ENCODE results near the gene DGUOK.
A peak's percentile ranks its signal among the peaks of the same experiment; 100 is the strongest.
"Not testable (repeated sequence)": the region's sequence is repeated elsewhere in the genome, so short reads cannot be mapped to it uniquely, and the experiment has no call there.

The DGUOK gene

GRCh38 chr2:73901143-73901542 is 25.5 kb upstream of the DGUOK start:
- TF ChIP-seq, protein P1, sequence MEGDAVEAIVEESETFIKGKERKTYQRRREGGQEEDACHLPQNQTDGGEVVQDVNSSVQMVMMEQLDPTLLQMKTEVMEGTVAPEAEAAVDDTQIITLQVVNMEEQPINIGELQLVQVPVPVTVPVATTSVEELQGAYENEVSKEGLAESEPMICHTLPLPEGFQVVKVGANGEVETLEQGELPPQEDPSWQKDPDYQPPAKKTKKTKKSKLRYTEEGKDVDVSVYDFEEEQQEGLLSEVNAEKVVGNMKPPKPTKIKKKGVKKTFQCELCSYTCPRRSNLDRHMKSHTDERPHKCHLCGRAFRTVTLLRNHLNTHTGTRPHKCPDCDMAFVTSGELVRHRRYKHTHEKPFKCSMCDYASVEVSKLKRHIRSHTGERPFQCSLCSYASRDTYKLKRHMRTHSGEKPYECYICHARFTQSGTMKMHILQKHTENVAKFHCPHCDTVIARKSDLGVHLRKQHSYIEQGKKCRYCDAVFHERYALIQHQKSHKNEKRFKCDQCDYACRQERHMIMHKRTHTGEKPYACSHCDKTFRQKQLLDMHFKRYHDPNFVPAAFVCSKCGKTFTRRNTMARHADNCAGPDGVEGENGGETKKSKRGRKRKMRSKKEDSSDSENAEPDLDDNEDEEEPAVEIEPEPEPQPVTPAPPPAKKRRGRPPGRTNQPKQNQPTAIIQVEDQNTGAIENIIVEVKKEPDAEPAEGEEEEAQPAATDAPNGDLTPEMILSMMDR (IDR thresholded peaks at IDR 0.05; ENCODE audit: extremely low read depth, insufficient read depth, missing control alignments) = no peak
- DNase-seq (ENCODE audit: low spot score) = no peak
- in situ Hi-C loops (cut with MboI; ENCODE audit: low pct_unique_long_range_greater_than_20kb, low sequenced_read_pairs, unreplicated experiment) = no loop called here

- in situ Hi-C loops (cut with MboI; ENCODE audit: low pct_unique_long_range_greater_than_20kb, low sequenced_read_pairs, unreplicated experiment) = no loop called here
- DNase-seq (ENCODE audit: low spot score) = no peak
- TF ChIP-seq, protein P1 (IDR thresholded peaks at IDR 0.05; ENCODE audit: extremely low read depth, insufficient read depth, missing control alignments) = no peak
These were observed 24.4 kb upstream of the DGUOK start for GRCh38 chr2:73902284-73902683.

DNA sequence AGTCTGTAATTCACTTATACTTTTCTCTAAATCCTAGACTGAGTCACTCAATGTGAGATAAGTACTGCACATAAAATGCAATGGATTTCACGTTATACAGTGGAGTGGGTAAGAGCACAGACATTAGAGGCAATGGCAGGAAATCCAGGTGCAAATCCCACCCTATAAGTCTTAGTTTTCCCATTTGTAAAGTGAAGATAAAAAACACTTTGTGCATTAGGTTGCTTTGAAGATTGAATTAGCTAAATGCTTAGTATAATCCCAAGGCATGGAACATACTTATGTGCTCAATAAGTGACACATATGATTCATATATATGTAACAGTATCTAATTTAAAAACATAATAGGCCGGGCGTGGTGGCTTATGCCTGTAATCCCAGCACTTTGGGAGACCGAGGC is 23.4 kb upstream of the DGUOK start:
- in situ Hi-C loops (cut with MboI; ENCODE audit: low pct_unique_long_range_greater_than_20kb, low sequenced_read_pairs, unreplicated experiment) = no loop called here
- no peak for DNase-seq (ENCODE audit: low spot score)
- TF ChIP-seq, protein P1 (IDR thresholded peaks at IDR 0.05; ENCODE audit: extremely low read depth, insufficient read depth, missing control alignments) = no peak

DNA sequence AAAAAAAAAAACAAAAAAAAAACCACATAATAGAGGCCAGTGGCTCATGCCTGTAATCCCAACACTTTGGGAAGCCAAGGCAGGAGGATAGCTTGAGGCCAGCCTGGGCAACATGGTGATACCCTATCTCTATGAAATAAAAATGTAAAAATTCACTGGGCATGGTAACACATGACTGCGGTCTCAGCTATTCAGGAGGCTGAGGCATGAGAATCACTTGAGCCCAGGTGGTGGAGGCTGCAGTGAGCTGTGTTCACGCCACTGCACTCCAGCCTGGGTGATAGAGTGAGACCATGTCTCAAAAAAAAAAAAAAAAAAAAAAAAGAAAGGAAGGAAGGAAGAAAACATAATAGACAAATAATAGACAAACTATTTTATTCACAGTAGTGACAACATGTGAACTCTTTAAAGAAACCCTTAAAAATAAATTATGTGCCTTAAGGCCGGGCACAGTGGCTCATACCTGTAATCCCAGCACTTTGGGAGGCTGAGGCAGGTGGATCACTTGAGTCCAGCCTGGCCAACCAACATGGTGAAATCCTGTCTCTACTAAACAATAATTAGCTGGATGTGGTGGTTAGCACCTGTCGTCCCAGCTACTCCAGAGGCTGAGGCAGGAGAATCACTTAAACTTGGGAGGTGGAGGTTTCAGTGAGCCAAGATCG is 22.6 kb upstream of the DGUOK start:
- DNase-seq (ENCODE audit: low spot score); in situ Hi-C loops (cut with MboI; ENCODE audit: low pct_unique_long_range_greater_than_20kb, low sequenced_read_pairs, unreplicated experiment): not testable (repeated sequence)

- TF ChIP-seq, protein P1 (IDR thresholded peaks at IDR 0.05; ENCODE audit: extremely low read depth, insufficient read depth, missing control alignments) = no peak
- no peak for DNase-seq (ENCODE audit: low spot score)
- in situ Hi-C loops (cut with MboI; ENCODE audit: low pct_unique_long_range_greater_than_20kb, low sequenced_read_pairs, unreplicated experiment) = no loop called here
These were observed 21.7 kb upstream of the DGUOK start for GRCh38 chr2:73904952-73905351.

- no peak for DNase-seq (ENCODE audit: low spot score)
- in situ Hi-C loops (cut with MboI; ENCODE audit: low pct_unique_long_range_greater_than_20kb, low sequenced_read_pairs, unreplicated experiment) = no loop called here
- TF ChIP-seq, protein P1 (IDR thresholded peaks at IDR 0.05; ENCODE audit: extremely low read depth, insufficient read depth, missing control alignments) = no peak
These were observed 19.7 kb upstream of the DGUOK start for GRCh38 chr2:73906847-73907505.

DNA sequence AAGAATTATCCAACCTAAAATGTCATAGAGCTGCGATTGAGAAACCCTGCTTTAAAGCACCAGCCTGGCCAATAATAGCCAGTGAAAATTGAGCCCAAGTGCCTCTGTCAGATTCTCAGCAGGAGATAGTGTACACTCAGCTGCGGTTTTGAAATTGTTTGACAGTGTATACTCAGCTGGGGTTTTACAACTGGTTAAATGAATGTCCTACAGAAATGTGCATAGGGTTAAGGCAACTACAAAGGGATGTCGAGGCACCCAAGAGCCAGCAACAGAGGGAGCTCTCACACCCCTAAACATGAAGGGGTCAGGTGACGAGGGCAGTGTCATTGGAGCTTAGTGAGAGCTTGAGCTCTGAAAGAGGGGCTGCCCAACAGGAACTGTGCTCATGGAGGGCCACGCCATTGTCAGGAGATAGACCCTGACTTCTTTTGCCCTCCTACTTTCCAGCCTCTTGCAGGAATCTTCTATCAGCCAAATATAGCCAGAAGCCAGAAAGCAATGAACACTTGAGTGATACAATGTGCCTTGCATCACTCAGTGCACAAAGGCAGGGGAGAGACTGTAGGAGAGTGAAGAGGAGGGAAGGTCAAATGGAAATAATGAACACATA is 18.7 kb upstream of the DGUOK start:
- TF ChIP-seq, protein P1 (IDR thresholded peaks at IDR 0.05; ENCODE audit: extremely low read depth, insufficient read depth, missing control alignments) = peak; percentile 68
- in situ Hi-C loops (cut with MboI; ENCODE audit: low pct_unique_long_range_greater_than_20kb, low sequenced_read_pairs, unreplicated experiment) = no loop called here
- DNase-seq (ENCODE audit: low spot score) = peak; percentile 73

All from GM13977 (cell line).